ENCODE data around the gene CHRM4.

Gene CHRM4

GRCh38 chr11:46391578-46392420 is at the start of gene CHRM4:
TSS of gene CHRM4 (minus strand) at chr11:46391776. CDS start at chr11:46386557, 5,219 bp downstream.
- DNase-seq (ENCODE audit: low spot score): no peak

- no peak for DNase-seq (ENCODE audit: low spot score)
Measured at GRCh38 chr11:46438211-46438610, 46.6 kb upstream of the CHRM4 start.

- DNase-seq (ENCODE audit: low spot score): no peak
Measured at GRCh38 chr11:46437122-46437689, 45.6 kb upstream of the CHRM4 start.

- no peak for DNase-seq (ENCODE audit: low spot score)
Measured at GRCh38 chr11:46436113-46436512, 44.5 kb upstream of the CHRM4 start.

- no peak for DNase-seq (ENCODE audit: low spot score)
Measured at GRCh38 chr11:46435679-46436078, 44.1 kb upstream of the CHRM4 start.

GRCh38 chr11:46431211-46431610 is 39.6 kb upstream of the CHRM4 start:
- no peak for DNase-seq (ENCODE audit: low spot score)

GRCh38 chr11:46429717-46430116 is 38.1 kb upstream of the CHRM4 start:
- DNase-seq (ENCODE audit: low spot score): no peak

- DNase-seq (ENCODE audit: low spot score): no peak
Measured at GRCh38 chr11:46427364-46427763, 35.8 kb upstream of the CHRM4 start.

GRCh38 chr11:46426233-46426991 is 34.8 kb upstream of the CHRM4 start:
- DNase-seq (ENCODE audit: low spot score): no peak

- no peak for DNase-seq (ENCODE audit: low spot score)
Measured at GRCh38 chr11:46422588-46422987, 31.0 kb upstream of the CHRM4 start.

GRCh38 chr11:46421257-46421880 is 29.8 kb upstream of the CHRM4 start:
- no peak for DNase-seq (ENCODE audit: low spot score)

- no peak for DNase-seq (ENCODE audit: low spot score)
Measured at GRCh38 chr11:46420513-46420912, 28.9 kb upstream of the CHRM4 start.

GRCh38 chr11:46418751-46419150 is 27.2 kb upstream of the CHRM4 start:
- no peak for DNase-seq (ENCODE audit: low spot score)

GRCh38 chr11:46417711-46418110 is 26.1 kb upstream of the CHRM4 start:
- DNase-seq (ENCODE audit: low spot score): no peak

GRCh38 chr11:46414879-46415278 is 23.3 kb upstream of the CHRM4 start:
- no peak for DNase-seq (ENCODE audit: low spot score)

- DNase-seq (ENCODE audit: low spot score): no peak
Measured at GRCh38 chr11:46414466-46414796, 22.9 kb upstream of the CHRM4 start.

- no peak for DNase-seq (ENCODE audit: low spot score)
Measured at GRCh38 chr11:46413760-46414465, 22.3 kb upstream of the CHRM4 start.

- DNase-seq (ENCODE audit: low spot score): no peak
Measured at GRCh38 chr11:46410021-46410420, 18.4 kb upstream of the CHRM4 start.

GRCh38 chr11:46408407-46408986 is 16.9 kb upstream of the CHRM4 start:
- no peak for DNase-seq (ENCODE audit: low spot score)

- no peak for DNase-seq (ENCODE audit: low spot score)
Measured at GRCh38 chr11:46407635-46408034, 16.1 kb upstream of the CHRM4 start.

GRCh38 chr11:46404476-46405017 is 13.0 kb upstream of the CHRM4 start:
- DNase-seq (ENCODE audit: low spot score): no peak

All from CD4-positive, alpha-beta T cell treated with Interleukin-2 at 100 ng/mL for 4 hours (primary cell).